Measurements from ENCODE around the gene POTEI.
"Not testable (repeated sequence)": the region's sequence is repeated elsewhere in the genome, so short reads cannot be mapped to it uniquely, and the experiment has no call there.

POTEI gene

GRCh38 chr2:130509228-130509627 lies at the start of gene POTEI:
Gene POTEI, minus strand, starts transcription at chr2:130509328. Its CDS starts 93 bp downstream, at chr2:130509235.
- not testable (repeated sequence) for DNase-seq (ENCODE audit: low read depth in 2 of 2)

DNA sequence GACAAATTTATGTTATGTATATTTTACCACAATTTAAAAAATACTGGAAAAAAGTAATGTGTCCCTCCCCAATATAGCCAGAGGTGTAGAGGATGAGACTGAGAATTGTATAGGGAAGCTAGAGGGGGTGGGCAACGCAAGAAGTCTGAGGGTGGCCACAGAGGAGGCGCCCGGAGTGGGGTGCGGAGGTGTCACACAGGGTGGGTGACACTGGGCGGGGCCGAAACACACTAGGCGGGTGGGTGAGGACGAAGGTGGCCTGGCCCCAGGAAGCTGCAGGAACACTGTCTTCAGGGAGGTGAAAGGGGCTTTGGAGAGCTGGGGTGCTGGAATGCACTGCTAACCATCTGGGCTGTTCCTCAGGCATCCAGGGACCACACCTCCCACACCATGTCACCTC lies 47.3 kb upstream of the POTEI start:
- not testable (repeated sequence) for DNase-seq (ENCODE audit: low read depth in 2 of 2)

DNA sequence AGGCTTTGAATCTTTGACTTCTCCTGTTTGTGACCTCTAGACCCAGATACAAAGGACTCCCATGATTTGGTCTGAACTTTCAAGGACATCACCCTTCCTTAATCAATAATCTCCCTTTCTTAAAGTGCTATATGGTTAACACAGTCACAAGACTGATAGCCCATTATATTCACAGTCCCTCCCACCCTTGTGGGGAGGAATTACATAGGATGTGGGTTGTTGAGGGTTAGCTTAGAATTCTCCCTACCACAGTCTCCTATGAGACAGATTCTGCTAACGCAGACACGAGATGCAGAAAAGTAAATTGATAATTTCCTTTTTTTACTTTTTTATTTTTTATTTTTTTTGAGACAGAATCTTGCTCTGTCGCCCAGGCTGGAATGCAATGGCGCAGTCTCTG lies 45.0 kb upstream of the POTEI start:
- DNase-seq (ENCODE audit: low read depth in 2 of 2) = not testable (repeated sequence)

- not testable (repeated sequence) for DNase-seq (ENCODE audit: low read depth in 2 of 2)
Measured at GRCh38 chr2:130549475-130549874, 40.3 kb upstream of the POTEI start.

DNA sequence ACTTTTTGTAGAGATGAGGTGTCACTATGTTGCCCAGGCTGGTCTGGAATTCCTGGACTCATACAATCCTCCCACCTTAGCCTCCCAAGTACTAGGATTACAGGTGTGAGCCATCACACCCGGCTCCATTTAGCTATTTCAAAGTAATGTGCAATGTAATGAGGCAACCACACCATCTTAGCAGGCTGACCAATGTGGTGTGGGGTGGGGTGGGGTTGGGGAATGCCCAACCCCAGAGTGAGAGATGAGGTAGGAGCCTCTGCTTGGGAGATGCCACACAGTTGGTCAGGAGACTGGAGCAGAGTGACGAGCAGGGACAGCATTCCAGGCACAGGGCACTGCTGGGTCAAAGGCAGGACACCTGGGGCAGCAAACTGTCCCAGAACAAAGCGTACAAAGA lies 39.3 kb upstream of the POTEI start:
- not testable (repeated sequence) for DNase-seq (ENCODE audit: low read depth in 2 of 2)

- not testable (repeated sequence) for DNase-seq (ENCODE audit: low read depth in 2 of 2)
Measured at GRCh38 chr2:130544978-130545377, 35.9 kb upstream of the POTEI start.

GRCh38 chr2:130543785-130544528 lies 34.8 kb upstream of the POTEI start:
- not testable (repeated sequence) for DNase-seq (ENCODE audit: low read depth in 2 of 2)

GRCh38 chr2:130542789-130543188 lies 33.7 kb upstream of the POTEI start:
- not testable (repeated sequence) for DNase-seq (ENCODE audit: low read depth in 2 of 2)

- DNase-seq (ENCODE audit: low read depth in 2 of 2) = not testable (repeated sequence)
Measured at GRCh38 chr2:130538271-130538670, 29.1 kb upstream of the POTEI start.

- DNase-seq (ENCODE audit: low read depth in 2 of 2) = not testable (repeated sequence)
Measured at GRCh38 chr2:130536654-130537053, 27.5 kb upstream of the POTEI start.

DNA sequence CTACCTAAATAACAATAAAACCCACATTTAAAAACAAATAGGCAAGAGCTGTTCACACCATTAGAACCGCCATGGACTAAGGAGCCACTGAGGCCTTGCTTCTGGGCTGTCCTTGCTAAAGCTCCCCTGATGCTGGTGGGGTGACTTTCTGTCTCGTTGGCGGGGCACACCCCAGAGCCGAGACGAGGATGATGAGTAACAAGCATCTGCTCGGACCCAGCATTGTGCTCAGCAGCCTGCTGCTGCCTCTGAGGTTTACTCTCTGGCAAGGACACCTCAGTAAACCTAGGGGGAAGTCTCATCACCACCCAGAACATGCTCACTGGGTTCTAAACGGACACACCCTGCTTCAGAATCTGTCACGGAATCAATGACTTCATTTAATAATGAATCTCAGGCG lies 22.5 kb upstream of the POTEI start:
- DNase-seq (ENCODE audit: low read depth in 2 of 2) = not testable (repeated sequence)

DNA sequence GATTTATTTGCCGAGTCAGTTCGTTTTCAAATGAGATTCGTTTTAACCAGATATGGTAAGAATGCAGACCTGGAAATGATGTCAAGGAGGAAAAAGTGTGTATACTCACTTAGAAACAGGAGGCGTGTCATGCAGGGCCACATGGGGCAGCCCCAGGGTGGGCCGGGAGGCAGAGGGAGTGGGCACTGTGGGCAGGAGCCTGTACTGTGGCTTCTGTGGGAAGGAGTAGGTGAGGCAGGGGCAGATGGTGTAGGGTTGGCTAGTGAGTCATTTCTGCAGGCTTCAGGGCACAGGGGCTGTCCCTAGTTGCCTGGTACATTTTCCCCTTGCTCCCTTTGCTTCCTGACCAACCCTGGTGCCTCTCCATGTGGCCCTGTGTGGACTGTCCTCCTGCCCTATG lies 22.1 kb upstream of the POTEI start:
- DNase-seq (ENCODE audit: low read depth in 2 of 2) = not testable (repeated sequence)

DNA sequence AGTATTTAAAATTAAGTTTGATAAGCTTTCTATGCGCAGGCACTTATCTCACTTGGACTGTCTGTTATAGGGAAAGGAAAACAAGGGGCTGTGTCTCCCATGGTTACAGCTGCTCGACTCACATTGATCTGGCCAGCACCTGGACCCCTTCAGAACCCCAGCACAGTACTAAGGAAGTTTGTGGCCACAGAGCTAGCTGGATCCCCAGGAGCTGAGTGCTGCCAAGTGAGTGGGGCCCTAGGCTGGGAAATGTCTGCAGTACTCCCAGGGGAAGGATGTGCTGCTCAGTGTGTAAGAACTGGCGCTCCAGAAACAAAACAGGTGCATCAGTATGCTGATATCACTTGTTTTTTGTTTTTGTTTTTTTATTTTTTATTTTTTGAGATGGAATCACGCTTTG lies 21.1 kb upstream of the POTEI start:
- DNase-seq (ENCODE audit: low read depth in 2 of 2) = not testable (repeated sequence)

- not testable (repeated sequence) for DNase-seq (ENCODE audit: low read depth in 2 of 2)
Measured at GRCh38 chr2:130529545-130529944, 20.4 kb upstream of the POTEI start.

GRCh38 chr2:130527365-130527967 lies 18.3 kb upstream of the POTEI start:
- DNase-seq (ENCODE audit: low read depth in 2 of 2) = not testable (repeated sequence)

DNA sequence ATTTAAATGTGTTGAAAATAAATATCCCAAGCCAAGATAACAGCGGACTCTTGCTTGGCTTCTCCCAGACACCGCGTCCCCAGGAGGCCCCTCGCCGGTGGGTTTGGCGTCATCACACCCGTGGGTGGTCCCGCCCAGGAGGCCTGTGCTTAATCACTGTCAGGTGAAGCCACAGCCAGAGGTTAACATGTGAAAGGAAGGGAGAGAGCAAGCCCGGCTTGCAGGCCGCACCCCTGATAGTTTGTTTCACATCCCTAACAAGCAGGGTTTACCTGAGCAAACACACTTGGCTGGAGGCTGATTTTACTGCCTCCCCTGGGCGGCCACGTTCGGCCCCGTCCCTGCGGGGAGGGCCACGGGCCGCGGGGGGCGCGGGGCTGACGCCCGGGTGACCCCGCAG lies 13.3 kb upstream of the POTEI start:
- not testable (repeated sequence) for DNase-seq (ENCODE audit: low read depth in 2 of 2)

- not testable (repeated sequence) for DNase-seq (ENCODE audit: low read depth in 2 of 2)
Measured at GRCh38 chr2:130520992-130521391, 11.9 kb upstream of the POTEI start, which contains the start of gene CFC1B. Gene CFC1B, plus strand, starts transcription at chr2:130521222. Its CDS starts 263 bp downstream, at chr2:130521485.

- DNase-seq (ENCODE audit: low read depth in 2 of 2) = not testable (repeated sequence)
Measured at GRCh38 chr2:130518516-130519106, 9.5 kb upstream of the POTEI start.

DNA sequence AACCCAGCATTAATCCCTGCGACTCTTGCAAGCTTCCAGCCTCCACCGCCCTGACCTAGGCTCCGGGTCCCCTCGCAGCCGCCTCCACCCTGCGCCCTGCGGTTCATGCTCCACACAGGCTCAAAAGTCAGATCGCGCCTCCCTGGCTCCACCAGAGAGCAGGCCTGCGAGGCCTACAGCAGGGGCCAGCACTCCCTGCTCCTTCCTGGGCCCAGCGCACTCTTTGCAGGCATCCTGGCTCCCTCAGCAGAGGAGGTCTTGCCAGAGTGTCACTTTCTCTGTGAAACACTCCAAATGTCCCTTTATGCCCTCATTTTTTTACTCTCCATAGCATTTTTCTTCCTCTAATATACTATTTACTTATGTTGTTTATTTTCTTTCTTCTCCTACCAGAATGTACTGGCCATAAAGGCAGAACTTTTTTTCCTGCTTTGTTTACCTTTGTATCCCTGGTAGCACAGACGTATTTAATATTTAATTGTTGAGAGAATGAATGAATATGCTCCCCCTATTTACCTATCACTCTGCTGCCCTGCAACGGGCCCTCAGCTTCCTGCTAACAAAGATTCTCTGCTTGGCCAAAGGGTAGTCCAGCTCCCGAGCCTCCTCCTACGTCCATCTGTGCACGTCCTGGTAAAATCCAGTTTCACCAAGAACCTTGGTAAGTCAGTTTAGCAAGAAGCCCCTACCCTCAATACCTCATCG lies 2.8 kb upstream of the POTEI start:
- not testable (repeated sequence) for DNase-seq (ENCODE audit: low read depth in 2 of 2)

DNA sequence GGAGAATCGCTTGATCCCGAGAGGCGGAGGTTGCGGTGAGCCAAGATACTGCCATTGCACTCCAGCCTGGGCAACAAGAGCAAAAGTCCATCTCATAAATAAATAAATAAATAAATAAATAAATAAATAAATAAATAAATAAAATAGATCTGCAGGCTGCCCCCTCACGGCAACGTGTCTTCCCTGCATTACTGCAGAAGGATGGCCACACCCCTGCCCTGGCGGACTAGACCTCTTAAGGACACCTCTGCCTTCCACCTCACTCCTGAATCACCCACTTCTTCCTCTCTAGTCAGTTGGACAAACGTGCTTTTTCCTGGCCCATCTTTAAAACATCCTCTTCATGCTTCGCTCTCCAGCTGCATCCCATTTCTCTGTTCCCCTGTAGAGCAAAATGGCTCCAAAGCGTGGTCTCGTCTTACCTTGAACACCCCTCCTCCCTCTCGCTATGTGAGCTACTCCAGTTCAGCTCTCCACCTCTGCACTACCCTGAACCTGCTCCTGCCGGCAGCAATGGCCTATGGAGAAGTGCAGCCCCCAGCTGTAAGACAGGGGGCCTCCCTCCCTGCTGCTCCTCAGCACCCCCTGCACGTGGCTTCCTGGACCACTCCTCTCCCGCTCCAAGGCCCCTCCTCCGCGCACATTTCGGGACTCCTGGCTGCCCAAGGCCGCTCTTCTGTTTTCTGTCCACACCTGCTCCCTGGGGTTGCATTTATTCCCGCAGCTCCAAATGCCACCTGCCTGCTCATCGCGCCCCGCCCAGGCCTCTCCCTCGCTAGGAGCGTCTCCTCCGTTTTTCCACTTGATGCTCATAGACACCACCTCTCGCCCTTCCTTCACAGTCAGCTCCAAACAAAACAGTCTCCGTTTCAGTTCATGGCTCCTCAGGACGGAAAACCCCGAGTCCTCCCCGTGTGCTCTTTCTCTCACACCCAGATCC lies 1.9 kb upstream of the POTEI start:
- not testable (repeated sequence) for DNase-seq (ENCODE audit: low read depth in 2 of 2)

DNA sequence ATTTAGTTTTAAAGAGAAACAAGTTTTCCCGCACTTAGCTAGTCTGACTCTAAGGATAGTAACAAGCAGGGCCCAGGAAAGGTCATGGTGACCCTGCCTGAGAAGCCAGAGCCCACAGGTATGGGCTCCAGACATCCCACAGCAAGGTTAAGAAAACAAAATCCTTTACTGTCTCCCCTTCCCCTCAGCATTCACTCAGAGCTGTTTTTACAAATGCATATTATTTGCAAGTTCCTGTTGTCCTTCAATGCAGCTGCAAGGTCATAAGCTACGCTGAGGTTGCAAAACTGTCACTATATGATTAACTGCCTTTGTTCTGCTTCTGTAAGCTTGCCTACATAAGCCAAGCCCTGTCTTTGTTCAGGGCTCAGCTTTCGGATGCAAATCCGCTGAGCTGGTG lies 18.1 kb downstream of the POTEI start:
- DNase-seq (ENCODE audit: low read depth in 2 of 2) = not testable (repeated sequence)

Data from activated CD8-positive, alpha-beta memory T cell treated with anti-CD3 and anti-CD28 coated beads for 4 hours (primary cell).